CD14-positive monocyte (primary cell): Measurements from ENCODE around the gene TAF5L. TPM values are rescaled to one million over a fixed set of nuclear protein-coding genes. Genes with fewer than 3 reads are reported as not detected.
A peak's percentile ranks its signal among the peaks of the same experiment; 100 is the strongest.
"Not testable (repeated sequence)": the region's sequence is repeated elsewhere in the genome, so short reads cannot be mapped to it uniquely, and the experiment has no call there.

Experiments
- DNase-seq, 3 donors: peaks; one replicate each; pipeline ENCODE4 v3.0.0-alpha.2; 2011 to 2022
- H2AFZ ChIP-seq: 2 replicates; pipeline ENCODE4 v1.6.0; 2012; ENCODE audit warnings: mild to moderate bottlenecking, low read depth, low read length, inconsistent platforms; ENCODE audit not compliant: insufficient read depth, poor library complexity, severe bottlenecking
- H3K27ac ChIP-seq, 2 donors: 1 replicate in 1 of 2; 2 replicates in 1 of 2; pipeline ENCODE4 v1.5.1; 2012 to 2013; ENCODE audit warnings: low read length in 2 of 2, control low read depth in 1 of 2, inconsistent platforms in 1 of 2, low read depth in 1 of 2, mild to moderate bottlenecking in 1 of 2
- H3K27me3 ChIP-seq, 2 donors: one replicate each; pipeline versions ENCODE4 v1.6.0 to v1.6.1; 2011 to 2013; ENCODE audit warnings: low read length in 2 of 2; ENCODE audit not compliant: control insufficient read depth in 2 of 2, insufficient read depth in 2 of 2
- H3K36me3 ChIP-seq, 2 donors: replicated peaks in 1 of 2; 1 replicate in 1 of 2; 2 replicates in 1 of 2; pipeline versions ENCODE4 v1.5.1 to v1.6.1; 2012 to 2013; ENCODE audit warnings: low read length in 2 of 2, control low read depth in 1 of 2, inconsistent platforms in 1 of 2, mild to moderate bottlenecking in 1 of 2; ENCODE audit not compliant: insufficient read depth in 2 of 2, control insufficient read depth in 1 of 2
- H3K4me1 ChIP-seq, 2 donors: 1 replicate in 1 of 2; 2 replicates in 1 of 2; pipeline versions ENCODE4 v1.5.1 to v1.6.1; 2012 to 2013; ENCODE audit warnings: low read length in 2 of 2, control low read depth in 1 of 2, inconsistent platforms in 1 of 2, mild to moderate bottlenecking in 1 of 2, moderate library complexity in 1 of 2; ENCODE audit not compliant: insufficient read depth in 2 of 2, control insufficient read depth in 1 of 2
- H3K4me2 ChIP-seq: replicated peaks from 2 replicates; pipeline ENCODE3; 2012; ENCODE audit warnings: low read length, moderate library complexity, mild to moderate bottlenecking; ENCODE audit not compliant: poor library complexity, severe bottlenecking; ENCODE audit errors: extremely low read depth
- H3K4me3 ChIP-seq, 3 experiments: fragments of 200-600 bp in 1 of 3; sonication (generic) in 1 of 3; replicated peaks in 1 of 3; 1 replicate in 2 of 3; 2 replicates in 1 of 3; pipeline ENCODE4 v1.5.1; 2011 to 2013; ENCODE audit warnings: low read length in 3 of 3, mild to moderate bottlenecking in 3 of 3, control low read depth in 2 of 3, low read depth in 2 of 3, inconsistent platforms in 1 of 3, moderate library complexity in 1 of 3
- H3K79me2 ChIP-seq: 2 replicates; pipeline ENCODE4 v1.6.0; 2012; ENCODE audit warnings: mild to moderate bottlenecking, control low read depth, inconsistent platforms, low read length, moderate library complexity; ENCODE audit not compliant: insufficient read depth
- H3K9ac ChIP-seq: 2 replicates; pipeline ENCODE4 v1.6.0; 2017; ENCODE audit warnings: low read length, mild to moderate bottlenecking; ENCODE audit not compliant: insufficient read depth, poor library complexity, severe bottlenecking
- H3K9me3 ChIP-seq, 2 donors: replicated peaks in 1 of 2; 1 replicate in 1 of 2; 2 replicates in 1 of 2; pipeline versions ENCODE4 v1.5.1 to v1.6.1; 2012 to 2013; ENCODE audit warnings: low read length in 2 of 2, control low read depth in 1 of 2; ENCODE audit not compliant: control insufficient read depth in 1 of 2, insufficient read depth in 1 of 2
- H4K20me1 ChIP-seq: 2 replicates; pipeline ENCODE4 v1.6.0; 2012; ENCODE audit warnings: mild to moderate bottlenecking, low read length, control low read depth, moderate library complexity; ENCODE audit not compliant: insufficient read depth
- H3K27ac Mint-ChIP-seq, 7 donors: one replicate each; pipeline ENCODE4 v1.8.0; 2020; ENCODE audit warnings: mild to moderate bottlenecking in 7 of 7, mixed read lengths in 7 of 7, moderate library complexity in 6 of 7, inconsistent platforms in 2 of 7
- H3K27me3 Mint-ChIP-seq, 3 donors: one replicate each; pipeline ENCODE4 v1.8.0; 2021 to 2022; ENCODE audit warnings: low read depth in 3 of 3, mild to moderate bottlenecking in 3 of 3, mixed read lengths in 3 of 3, moderate library complexity in 3 of 3, inconsistent platforms in 1 of 3
- H3K36me3 Mint-ChIP-seq, 2 donors: one replicate each; pipeline ENCODE4 v1.8.0; 2020; ENCODE audit warnings: mixed read lengths in 2 of 2, inconsistent platforms in 1 of 2, mild to moderate bottlenecking in 1 of 2
- H3K4me1 Mint-ChIP-seq: one replicate; pipeline ENCODE4 v1.8.0; 2020; ENCODE audit warnings: mild to moderate bottlenecking, mixed read lengths
- H3K4me3 Mint-ChIP-seq, 2 donors: one replicate each; pipeline ENCODE4 v1.8.0; 2020; ENCODE audit warnings: mild to moderate bottlenecking in 2 of 2, mixed read lengths in 2 of 2, moderate library complexity in 1 of 2
- H3K9me3 Mint-ChIP-seq, 7 donors: one replicate each; pipeline ENCODE4 v1.8.0; 2020 to 2022; ENCODE audit warnings: mixed read lengths in 7 of 7, mild to moderate bottlenecking in 6 of 7, moderate library complexity in 6 of 7, inconsistent platforms in 2 of 7
- CTCF ChIP-seq: fragments of 200-600 bp; IDR thresholded peaks from one replicate; pipeline ENCODE4 v1.8.0; 2022; ENCODE audit warnings: antibody characterized with exemption, mild to moderate bottlenecking
- WGBS: methylation state at CpG from one replicate; pipeline ENCODE4 v1.1.5; 2013; ENCODE audit warnings: missing lambda C conversion rate; ENCODE audit not compliant: insufficient coverage; 5-methylcytosine and 5-hydroxymethylcytosine counted together
- intact Hi-C, 2 donors: fragments of 100-400 bp; cut with micrococcal nuclease; formaldehyde crosslinking; loops; one replicate each; pipeline versions ENCODE4 v1.15.0 to v1.15.1; 2023
- polyA plus RNA-seq, 3 donors: library from polyadenylated mRNA; depleted of rRNA in 1 of 3; unstranded in 2 of 3; stranded (reverse) in 1 of 3; fragments of 300-500 nt in 2 of 3; fragments of >200 nt in 1 of 3; fragmentation: Illumina TruSeq in 2 of 3; gene quantifications; 1 replicate in 2 of 3; 2 replicates in 1 of 3; pipeline ENCODE4 v1.2.3, GENCODE V29; 2012 to 2021

The TAF5L gene
- polyA plus RNA-seq, 3 donors, result 3.8 to 15.4 (median 4.9) TPM

- Histone ChIP-seq H3K4me3 (no peak overlapping the region), H3K9me3 (no peaks in the 10 kb centered on the region), H2AFZ (no peak overlapping the region), H4K20me1 (peaks cover 75% of the 10 kb centered on the region), H3K4me2 (no peak overlapping the region), H3K4me1 (peaks cover 20 to 30% of the 10 kb centered on the region in 2 donors), H3K79me2 (peaks cover 92% of the 10 kb centered on the region), H3K27ac (peak overlapping the region in 1 of 2 donors; percentile 0), H3K27me3 (no peaks in the 10 kb centered on the region), H3K9ac (no peak overlapping the region), H3K36me3 (peaks cover 0 to 6% of the 10 kb centered on the region in 2 donors)
- TF ChIP-seq CTCF, result no peak
- Mint-ChIP-seq H3K27ac (peak overlapping the region in 2 of 7 donors; percentile 19 to 27), H3K4me1 (peaks cover 49% of the 10 kb centered on the region), H3K27me3 (no peaks in the 10 kb centered on the region), H3K9me3 (no peaks in the 10 kb centered on the region), H3K4me3 (no peak overlapping the region), H3K36me3 (peaks cover 0 to 3% of the 10 kb centered on the region in 2 donors)
- 100% methylated on average over 3 of the region's 5 CpGs for WGBS
- intact Hi-C loops, result loop anchor here (10.0 kb wide), 2 partner anchors 442 to 1138 kb away; partner anchors contain the start of genes GALNT2 (in 2 of the 2) and RNF187 (in 1 of the 2)
- no peak for DNase-seq
These were observed 2.7 kb downstream of the TAF5L start for GRCh38 chr1:229623225-229623624.

GRCh38 chr1:229622641-229623120, 3.2 kb downstream of the TAF5L start:
- H3K27me3 Mint-ChIP-seq, H3K36me3 Mint-ChIP-seq, H3K27ac Mint-ChIP-seq, H3K9me3 Mint-ChIP-seq, H3K27me3 ChIP-seq, H3K36me3 ChIP-seq, DNase-seq, H3K4me3 Mint-ChIP-seq, H3K4me3 ChIP-seq, H2AFZ ChIP-seq, H3K9me3 ChIP-seq, H3K9ac ChIP-seq, H3K27ac ChIP-seq, H3K4me2 ChIP-seq: not testable (repeated sequence)
- peaks cover 94% of the 10 kb centered on the region for H3K79me2 ChIP-seq
- peaks cover 20 to 30% of the 10 kb centered on the region in 2 donors for H3K4me1 ChIP-seq
- H4K20me1 ChIP-seq, result peaks cover 80% of the 10 kb centered on the region
- H3K4me1 Mint-ChIP-seq, result peaks cover 49% of the 10 kb centered on the region
- 88% methylated on average over 3 of the region's 10 CpGs for WGBS
- intact Hi-C loops, result loop anchor here (10.0 kb wide), 2 partner anchors 442 to 1138 kb away; partner anchors contain the start of genes GALNT2 (in 2 of the 2) and RNF187 (in 1 of the 2)
